ENCODE results near the gene CAB39L. TPM values are rescaled to one million over a fixed set of nuclear protein-coding genes. Genes with fewer than 3 reads are reported as not detected.

The CAB39L gene
- polyA plus RNA-seq, 1 donor from 2014 or later, result 40.3 TPM

DNA sequence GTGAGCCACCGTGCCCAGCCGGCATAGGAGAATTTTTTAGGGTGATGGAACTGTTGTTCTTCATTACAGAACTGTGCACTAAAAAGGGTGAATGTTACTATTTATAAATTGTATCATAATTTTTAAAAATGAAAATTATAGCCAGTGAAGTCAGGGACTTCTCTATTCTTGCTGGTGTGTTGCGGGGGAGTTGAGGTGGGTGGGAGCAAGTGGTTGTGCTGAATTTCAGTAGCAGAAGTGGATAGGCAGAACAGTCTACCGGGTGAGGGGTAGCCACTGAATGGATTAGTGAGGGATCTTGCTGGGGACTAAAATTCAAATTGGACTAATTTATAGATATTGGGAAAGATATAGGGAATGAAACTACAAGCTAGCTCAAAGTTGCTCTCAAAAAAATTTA, 74.0 kb downstream of the CAB39L start:
- no peak overlapping the region for H3K27ac ChIP-seq (ENCODE audit: low read length)
- TF ChIP-seq TAF1 (IDR thresholded peaks at IDR 0.05; ENCODE audit: low read depth) (no peak), POLR2AphosphoS5 (IDR thresholded peaks at IDR 0.05) (no peak), SMC3 (conservative IDR thresholded peaks at IDR 0.05; ENCODE audit: poor library complexity) (no peak), EZH2 (IDR thresholded peaks at IDR 0.05; ENCODE audit: borderline replicate concordance, insufficient read depth, low read length, poor library complexity, severe bottlenecking) (no peak), RAD21 (conservative IDR thresholded peaks at IDR 0.05) (no peak), EP300 (conservative IDR thresholded peaks at IDR 0.05; ENCODE audit: poor library complexity, severe bottlenecking) (no peak)
- TF ChIP-seq, protein P1, sequence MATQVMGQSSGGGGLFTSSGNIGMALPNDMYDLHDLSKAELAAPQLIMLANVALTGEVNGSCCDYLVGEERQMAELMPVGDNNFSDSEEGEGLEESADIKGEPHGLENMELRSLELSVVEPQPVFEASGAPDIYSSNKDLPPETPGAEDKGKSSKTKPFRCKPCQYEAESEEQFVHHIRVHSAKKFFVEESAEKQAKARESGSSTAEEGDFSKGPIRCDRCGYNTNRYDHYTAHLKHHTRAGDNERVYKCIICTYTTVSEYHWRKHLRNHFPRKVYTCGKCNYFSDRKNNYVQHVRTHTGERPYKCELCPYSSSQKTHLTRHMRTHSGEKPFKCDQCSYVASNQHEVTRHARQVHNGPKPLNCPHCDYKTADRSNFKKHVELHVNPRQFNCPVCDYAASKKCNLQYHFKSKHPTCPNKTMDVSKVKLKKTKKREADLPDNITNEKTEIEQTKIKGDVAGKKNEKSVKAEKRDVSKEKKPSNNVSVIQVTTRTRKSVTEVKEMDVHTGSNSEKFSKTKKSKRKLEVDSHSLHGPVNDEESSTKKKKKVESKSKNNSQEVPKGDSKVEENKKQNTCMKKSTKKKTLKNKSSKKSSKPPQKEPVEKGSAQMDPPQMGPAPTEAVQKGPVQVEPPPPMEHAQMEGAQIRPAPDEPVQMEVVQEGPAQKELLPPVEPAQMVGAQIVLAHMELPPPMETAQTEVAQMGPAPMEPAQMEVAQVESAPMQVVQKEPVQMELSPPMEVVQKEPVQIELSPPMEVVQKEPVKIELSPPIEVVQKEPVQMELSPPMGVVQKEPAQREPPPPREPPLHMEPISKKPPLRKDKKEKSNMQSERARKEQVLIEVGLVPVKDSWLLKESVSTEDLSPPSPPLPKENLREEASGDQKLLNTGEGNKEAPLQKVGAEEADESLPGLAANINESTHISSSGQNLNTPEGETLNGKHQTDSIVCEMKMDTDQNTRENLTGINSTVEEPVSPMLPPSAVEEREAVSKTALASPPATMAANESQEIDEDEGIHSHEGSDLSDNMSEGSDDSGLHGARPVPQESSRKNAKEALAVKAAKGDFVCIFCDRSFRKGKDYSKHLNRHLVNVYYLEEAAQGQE (IDR thresholded peaks at IDR 0.05; ENCODE audit: borderline replicate concordance), result no peak

GRCh38 chr13:49368688-49369087, 75.2 kb downstream of the CAB39L start:
- no peaks in the 10 kb centered on the region for H4K20me1 ChIP-seq (ENCODE audit: insufficient read depth)
- no peak overlapping the region for H3K4me2 ChIP-seq (ENCODE audit: low read length)
- no peaks in the 10 kb centered on the region for H3K36me3 ChIP-seq (ENCODE audit: insufficient read depth, low read length)
- TF ChIP-seq, protein P1 (IDR thresholded peaks at IDR 0.05; ENCODE audit: borderline replicate concordance), result no peak
- TF ChIP-seq TAF1 (IDR thresholded peaks at IDR 0.05; ENCODE audit: low read depth), result no peak
- TF ChIP-seq, protein P2, sequence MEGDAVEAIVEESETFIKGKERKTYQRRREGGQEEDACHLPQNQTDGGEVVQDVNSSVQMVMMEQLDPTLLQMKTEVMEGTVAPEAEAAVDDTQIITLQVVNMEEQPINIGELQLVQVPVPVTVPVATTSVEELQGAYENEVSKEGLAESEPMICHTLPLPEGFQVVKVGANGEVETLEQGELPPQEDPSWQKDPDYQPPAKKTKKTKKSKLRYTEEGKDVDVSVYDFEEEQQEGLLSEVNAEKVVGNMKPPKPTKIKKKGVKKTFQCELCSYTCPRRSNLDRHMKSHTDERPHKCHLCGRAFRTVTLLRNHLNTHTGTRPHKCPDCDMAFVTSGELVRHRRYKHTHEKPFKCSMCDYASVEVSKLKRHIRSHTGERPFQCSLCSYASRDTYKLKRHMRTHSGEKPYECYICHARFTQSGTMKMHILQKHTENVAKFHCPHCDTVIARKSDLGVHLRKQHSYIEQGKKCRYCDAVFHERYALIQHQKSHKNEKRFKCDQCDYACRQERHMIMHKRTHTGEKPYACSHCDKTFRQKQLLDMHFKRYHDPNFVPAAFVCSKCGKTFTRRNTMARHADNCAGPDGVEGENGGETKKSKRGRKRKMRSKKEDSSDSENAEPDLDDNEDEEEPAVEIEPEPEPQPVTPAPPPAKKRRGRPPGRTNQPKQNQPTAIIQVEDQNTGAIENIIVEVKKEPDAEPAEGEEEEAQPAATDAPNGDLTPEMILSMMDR (IDR thresholded peaks at IDR 0.05; ENCODE audit: poor library complexity, severe bottlenecking), result no peak
- no peak for TF ChIP-seq EP300 (conservative IDR thresholded peaks at IDR 0.05; ENCODE audit: poor library complexity, severe bottlenecking)
- no peak for TF ChIP-seq SMC3 (conservative IDR thresholded peaks at IDR 0.05; ENCODE audit: poor library complexity)
- no peak for TF ChIP-seq POLR2AphosphoS5 (IDR thresholded peaks at IDR 0.05)
- TF ChIP-seq RAD21 (conservative IDR thresholded peaks at IDR 0.05), result no peak
- TF ChIP-seq MXI1 (conservative IDR thresholded peaks at IDR 0.05; ENCODE audit: poor library complexity, severe bottlenecking), result no peak
- TF ChIP-seq EZH2 (IDR thresholded peaks at IDR 0.05; ENCODE audit: borderline replicate concordance, insufficient read depth, low read length, poor library complexity, severe bottlenecking), result no peak
- H3F3A ChIP-seq (ENCODE audit: insufficient read depth, low read length, poor library complexity, severe bottlenecking), result no peaks in the 10 kb centered on the region
- peaks cover 1% of the 10 kb centered on the region for H3K9me3 ChIP-seq (ENCODE audit: low read length)
- no peak overlapping the region for H2AFZ ChIP-seq (ENCODE audit: low read depth, low read length)
- no peak overlapping the region for H3K27ac ChIP-seq (ENCODE audit: low read length)
- H3K4me3 ChIP-seq (ENCODE audit: low read length), result no peak overlapping the region
- no peak overlapping the region for H3K9ac ChIP-seq (ENCODE audit: low read length)
- H3K9me2 ChIP-seq (ENCODE audit: insufficient read depth, low read length), result no peaks in the 10 kb centered on the region
- H3K27me3 ChIP-seq (ENCODE audit: insufficient read depth, low read depth, low read length), result no peaks in the 10 kb centered on the region
- no peaks in the 10 kb centered on the region for H3K79me2 ChIP-seq (replicated peaks; ENCODE audit: insufficient read depth, low read length)

More for the DNA sequence above, 74.0 kb downstream of the CAB39L start:
- no peak overlapping the region for H3K4me3 ChIP-seq (ENCODE audit: low read length)
- H3F3A ChIP-seq (ENCODE audit: insufficient read depth, low read length, poor library complexity, severe bottlenecking), result no peaks in the 10 kb centered on the region
- H4K20me1 ChIP-seq (ENCODE audit: insufficient read depth), result no peaks in the 10 kb centered on the region
- no peak overlapping the region for H2AFZ ChIP-seq (ENCODE audit: low read depth, low read length)
- no peak overlapping the region for H3K4me2 ChIP-seq (ENCODE audit: low read length)
- H3K9me3 ChIP-seq (ENCODE audit: low read length), result no peaks in the 10 kb centered on the region
- H3K27me3 ChIP-seq (ENCODE audit: insufficient read depth, low read depth, low read length), result no peaks in the 10 kb centered on the region
- no peaks in the 10 kb centered on the region for H3K79me2 ChIP-seq (replicated peaks; ENCODE audit: insufficient read depth, low read length)
- H3K36me3 ChIP-seq (ENCODE audit: insufficient read depth, low read length), result no peaks in the 10 kb centered on the region
- H3K9me2 ChIP-seq (ENCODE audit: insufficient read depth, low read length), result no peaks in the 10 kb centered on the region
- H3K9ac ChIP-seq (ENCODE audit: low read length), result no peak overlapping the region
